Measurements from ENCODE around the gene CMAS.

- TF ChIP-seq POLR2A (IDR thresholded peaks at IDR 0.05) = no peak
- TF ChIP-seq CTCF (IDR thresholded peaks at IDR 0.05) = no peak
These were observed 38.8 kb downstream of the CMAS start for GRCh38 chr12:22084852-22085251.
